HEK293 (cell line): ENCODE results near the gene LRRC75A.

Experiments
- MEIS1 ChIP-seq: sonication (generic); formaldehyde crosslinking; IDR thresholded peaks from 2 replicates; pipeline ENCODE4 v1.8.1; 2022; ENCODE audit warnings: missing genetic modification reagents, mild to moderate bottlenecking, borderline replicate concordance
- TRIM28 ChIP-seq: IDR thresholded peaks from 2 replicates; pipeline ENCODE4 v1.6.1; 2011; ENCODE audit warnings: low read length, control low read depth, borderline replicate concordance
- ZEB2 ChIP-seq: fragments of 450-650 bp; formaldehyde crosslinking; IDR thresholded peaks from 2 replicates; pipeline ENCODE4 v1.5.1; 2016; ENCODE audit warnings: missing biosample characterization, missing genetic modification characterization
- ZNF121 ChIP-seq: fragments of 450-650 bp; formaldehyde crosslinking; IDR thresholded peaks from 2 replicates; pipeline ENCODE4 v1.5.1; 2016; ENCODE audit warnings: missing biosample characterization, missing genetic modification characterization
- ZNF24 ChIP-seq: fragments of 450-650 bp; formaldehyde crosslinking; IDR thresholded peaks from 2 replicates; pipeline ENCODE4 v1.5.1; 2016; ENCODE audit warnings: missing biosample characterization, missing genetic modification characterization
- ZNF274 ChIP-seq, 2 experiments: fragments of 200-500 bp in 1 of 2; fragments of 450-650 bp in 1 of 2; sonication (Bioruptor generic) in 1 of 2; formaldehyde crosslinking in 1 of 2; IDR thresholded peaks; 2 replicates each; pipeline versions ENCODE4 v1.5.1 to v1.6.1; 2014 to 2016; ENCODE audit warnings: borderline replicate concordance in 1 of 2, inconsistent platforms in 1 of 2, low read length in 1 of 2, missing biosample characterization in 1 of 2, missing genetic modification characterization in 1 of 2
- ZNF302 ChIP-seq: fragments of 450-650 bp; formaldehyde crosslinking; IDR thresholded peaks from 2 replicates; pipeline ENCODE4 v1.5.1; 2016; ENCODE audit warnings: missing biosample characterization, missing genetic modification characterization, low read depth
- ZNF423 ChIP-seq: fragments of 450-650 bp; formaldehyde crosslinking; IDR thresholded peaks from 2 replicates; pipeline ENCODE4 v1.5.1; 2016; ENCODE audit warnings: missing biosample characterization, missing genetic modification characterization
- ZNF654 ChIP-seq: fragments of 450-650 bp; formaldehyde crosslinking; IDR thresholded peaks from 2 replicates; pipeline ENCODE4 v1.5.1; 2016; ENCODE audit warnings: low read depth, missing biosample characterization, missing genetic modification characterization
- ZNF792 ChIP-seq: fragments of 450-650 bp; formaldehyde crosslinking; IDR thresholded peaks from 2 replicates; pipeline ENCODE4 v1.5.1; 2016; ENCODE audit warnings: missing biosample characterization, missing genetic modification characterization
- TF ChIP-seq, protein P1 (sequence below): fragments of 450-650 bp; formaldehyde crosslinking; IDR thresholded peaks from 2 replicates; pipeline ENCODE4 v1.5.1; 2016; ENCODE audit warnings: missing biosample characterization, missing genetic modification characterization
- TF ChIP-seq, protein P2 (sequence below): IDR thresholded peaks from 2 replicates; pipeline ENCODE4 v1.6.1; 2011; ENCODE audit warnings: mild to moderate bottlenecking, low read depth, low read length, borderline replicate concordance
- TF ChIP-seq, protein P3 (sequence below): fragments of 450-650 bp; formaldehyde crosslinking; optimal IDR thresholded peaks from 2 replicates; pipeline ENCODE3; 2016; ENCODE audit warnings: missing biosample characterization, mild to moderate bottlenecking, missing genetic modification characterization
- TF ChIP-seq, protein P4 (sequence below): fragments of 450-650 bp; formaldehyde crosslinking; IDR thresholded peaks from 2 replicates; pipeline ENCODE4 v1.5.1; 2017; ENCODE audit warnings: missing biosample characterization, mild to moderate bottlenecking, missing genetic modification characterization, moderate library complexity

DNA sequence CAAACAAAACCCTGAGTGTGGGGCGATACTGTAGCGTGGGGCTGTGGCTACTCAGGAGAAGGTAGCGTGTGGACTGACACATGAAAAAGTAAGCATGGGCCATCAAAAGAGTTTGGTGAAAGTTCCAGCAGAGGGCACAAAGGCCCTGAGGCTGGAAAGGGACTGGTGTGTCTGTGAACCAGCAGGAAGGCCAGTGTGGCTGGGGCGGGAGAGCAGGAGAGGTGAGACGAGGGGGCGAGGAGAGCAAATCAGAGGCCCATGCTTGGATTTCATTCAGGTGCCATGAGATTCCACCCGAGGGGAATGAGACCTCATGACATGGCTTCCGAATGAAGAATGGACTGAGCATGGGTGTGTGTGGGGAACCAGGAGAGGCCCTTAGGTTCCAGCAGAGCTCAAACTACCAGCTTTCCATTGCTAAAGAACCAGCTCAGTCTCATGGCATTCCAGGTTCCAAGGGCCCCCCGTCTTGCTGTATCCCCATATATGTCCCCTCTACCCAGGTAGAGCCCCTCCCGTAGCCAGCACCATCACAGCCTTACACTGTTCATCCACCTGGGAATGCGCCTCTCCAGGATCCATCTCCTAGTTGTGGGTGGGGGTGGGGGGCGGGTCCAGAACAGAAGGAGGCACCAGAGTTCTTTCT is 45.5 kb downstream of the LRRC75A start:
- TF ChIP-seq, protein P1, sequence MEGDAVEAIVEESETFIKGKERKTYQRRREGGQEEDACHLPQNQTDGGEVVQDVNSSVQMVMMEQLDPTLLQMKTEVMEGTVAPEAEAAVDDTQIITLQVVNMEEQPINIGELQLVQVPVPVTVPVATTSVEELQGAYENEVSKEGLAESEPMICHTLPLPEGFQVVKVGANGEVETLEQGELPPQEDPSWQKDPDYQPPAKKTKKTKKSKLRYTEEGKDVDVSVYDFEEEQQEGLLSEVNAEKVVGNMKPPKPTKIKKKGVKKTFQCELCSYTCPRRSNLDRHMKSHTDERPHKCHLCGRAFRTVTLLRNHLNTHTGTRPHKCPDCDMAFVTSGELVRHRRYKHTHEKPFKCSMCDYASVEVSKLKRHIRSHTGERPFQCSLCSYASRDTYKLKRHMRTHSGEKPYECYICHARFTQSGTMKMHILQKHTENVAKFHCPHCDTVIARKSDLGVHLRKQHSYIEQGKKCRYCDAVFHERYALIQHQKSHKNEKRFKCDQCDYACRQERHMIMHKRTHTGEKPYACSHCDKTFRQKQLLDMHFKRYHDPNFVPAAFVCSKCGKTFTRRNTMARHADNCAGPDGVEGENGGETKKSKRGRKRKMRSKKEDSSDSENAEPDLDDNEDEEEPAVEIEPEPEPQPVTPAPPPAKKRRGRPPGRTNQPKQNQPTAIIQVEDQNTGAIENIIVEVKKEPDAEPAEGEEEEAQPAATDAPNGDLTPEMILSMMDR (tag by site-specific recombination) = no peak
- TF ChIP-seq TRIM28 (no peak), MEIS1 (CRISPR knock-in tag) (no peak), ZNF302 (tag by site-specific recombination) (no peak), ZNF654 (tag by site-specific recombination) (no peak), ZNF121 (no peak), ZEB2 (tag by site-specific recombination) (no peak), ZNF24 (no peak), ZNF274 (IDR thresholded peaks at IDR 0.05; ENCODE audit: low read length) (no peak), ZNF274 (tag by site-specific recombination; IDR thresholded peaks at IDR 0.05; ENCODE audit: borderline replicate concordance) (no peak), ZNF792 (no peak), ZNF423 (tag by site-specific recombination) (no peak)
- TF ChIP-seq, protein P2, sequence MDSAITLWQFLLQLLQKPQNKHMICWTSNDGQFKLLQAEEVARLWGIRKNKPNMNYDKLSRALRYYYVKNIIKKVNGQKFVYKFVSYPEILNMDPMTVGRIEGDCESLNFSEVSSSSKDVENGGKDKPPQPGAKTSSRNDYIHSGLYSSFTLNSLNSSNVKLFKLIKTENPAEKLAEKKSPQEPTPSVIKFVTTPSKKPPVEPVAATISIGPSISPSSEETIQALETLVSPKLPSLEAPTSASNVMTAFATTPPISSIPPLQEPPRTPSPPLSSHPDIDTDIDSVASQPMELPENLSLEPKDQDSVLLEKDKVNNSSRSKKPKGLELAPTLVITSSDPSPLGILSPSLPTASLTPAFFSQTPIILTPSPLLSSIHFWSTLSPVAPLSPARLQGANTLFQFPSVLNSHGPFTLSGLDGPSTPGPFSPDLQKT = no peak
- TF ChIP-seq, protein P3, sequence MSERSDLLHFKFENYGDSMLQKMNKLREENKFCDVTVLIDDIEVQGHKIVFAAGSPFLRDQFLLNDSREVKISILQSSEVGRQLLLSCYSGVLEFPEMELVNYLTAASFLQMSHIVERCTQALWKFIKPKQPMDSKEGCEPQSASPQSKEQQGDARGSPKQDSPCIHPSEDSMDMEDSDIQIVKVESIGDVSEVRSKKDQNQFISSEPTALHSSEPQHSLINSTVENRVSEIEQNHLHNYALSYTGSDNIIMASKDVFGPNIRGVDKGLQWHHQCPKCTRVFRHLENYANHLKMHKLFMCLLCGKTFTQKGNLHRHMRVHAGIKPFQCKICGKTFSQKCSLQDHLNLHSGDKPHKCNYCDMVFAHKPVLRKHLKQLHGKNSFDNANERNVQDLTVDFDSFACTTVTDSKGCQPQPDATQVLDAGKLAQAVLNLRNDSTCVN (tag by site-specific recombination) = no peak
- TF ChIP-seq, protein P4, sequence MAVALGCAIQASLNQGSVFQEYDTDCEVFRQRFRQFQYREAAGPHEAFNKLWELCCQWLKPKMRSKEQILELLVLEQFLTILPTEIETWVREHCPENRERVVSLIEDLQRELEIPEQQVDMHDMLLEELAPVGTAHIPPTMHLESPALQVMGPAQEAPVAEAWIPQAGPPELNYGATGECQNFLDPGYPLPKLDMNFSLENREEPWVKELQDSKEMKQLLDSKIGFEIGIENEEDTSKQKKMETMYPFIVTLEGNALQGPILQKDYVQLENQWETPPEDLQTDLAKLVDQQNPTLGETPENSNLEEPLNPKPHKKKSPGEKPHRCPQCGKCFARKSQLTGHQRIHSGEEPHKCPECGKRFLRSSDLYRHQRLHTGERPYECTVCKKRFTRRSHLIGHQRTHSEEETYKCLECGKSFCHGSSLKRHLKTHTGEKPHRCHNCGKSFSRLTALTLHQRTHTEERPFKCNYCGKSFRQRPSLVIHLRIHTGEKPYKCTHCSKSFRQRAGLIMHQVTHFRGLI (tag by site-specific recombination) = no peak
